Left lung (tissue), 10 donors: ENCODE data around the gene MRPL10. TPM values are rescaled to one million over a fixed set of nuclear protein-coding genes. Genes with fewer than 3 reads are reported as not detected.

Source experiments
- ATAC-seq: fragments of 200-7000 bp; cut with Tn5 transposase; one replicate; pipeline ENCODE4 v1.9.1; 2020; ENCODE audit warnings: moderate library complexity
- DNase-seq, 4 donors: peaks; one replicate each; pipeline ENCODE4 v3.0.0-alpha.2; 2013 to 2020
- H3K27ac ChIP-seq, 2 donors: fragments of 200-600 bp; sonication (generic) in 1 of 2; one replicate each; pipeline versions ENCODE4 v1.5.0 to v1.8.0; 2020 to 2021
- H3K27me3 ChIP-seq, 2 donors: fragments of 200-600 bp; sonication (generic) in 1 of 2; one replicate each; pipeline versions ENCODE4 v1.5.0 to v1.8.0; 2020 to 2021
- H3K36me3 ChIP-seq, 2 donors: fragments of 200-600 bp; sonication (generic) in 1 of 2; one replicate each; pipeline versions ENCODE4 v1.5.0 to v1.8.0; 2020 to 2021
- H3K4me1 ChIP-seq, 2 donors: fragments of 200-600 bp; one replicate each; pipeline ENCODE4 v1.8.0; 2021
- H3K4me3 ChIP-seq, 2 donors: fragments of 200-600 bp; sonication (generic) in 1 of 2; one replicate each; pipeline versions ENCODE4 v1.5.0 to v1.8.0; 2020 to 2021; ENCODE audit warnings: mild to moderate bottlenecking in 1 of 2
- H3K9me3 ChIP-seq, 2 donors: fragments of 200-600 bp; sonication (generic) in 1 of 2; one replicate each; pipeline versions ENCODE4 v1.5.0 to v1.8.0; 2020 to 2021
- CTCF ChIP-seq, 2 donors: fragments of 200-600 bp; sonication (generic) in 1 of 2; IDR thresholded peaks; one replicate each; pipeline versions ENCODE4 v1.5.0 to v1.8.0; 2021; ENCODE audit warnings: antibody characterized with exemption in 2 of 2
- intact Hi-C, 2 donors: fragments of 100-400 bp; cut with DNase I; formaldehyde crosslinking; loops; one replicate each; pipeline versions ENCODE4 v1.11.2 to v1.14.2; 2022
- polyA plus RNA-seq, 6 donors: library from polyadenylated mRNA; unstranded; fragments of 120-200 nt; gene quantifications; one replicate each; pipeline ENCODE4 v1.2.1, GENCODE V29; 2013; ENCODE audit not compliant: insufficient read length in 6 of 6
- total RNA-seq, 2 donors: library from RNA; stranded (reverse); fragmentation: NEBNext Ultra II Directional; extraction: Animal tissue kit (Norgen Biotek cat#: 25700); gene quantifications; one replicate each; pipeline ENCODE4 v1.2.1, GENCODE V29; 2021
- donor health status: DM: no; HTN: yes; CAD: no.
- donor health status: DM: no; HTN: no; CAD: no.

MRPL10 gene
- total and polyA plus RNA-seq, 8 donors = 26.2 to 55.7 (median 50.6) TPM

- no peak overlapping the region for H3K4me3 ChIP-seq
- peaks cover 0 to 18% of the 10 kb centered on the region in 2 donors for H3K27me3 ChIP-seq
Measured at GRCh38 chr17:47878203-47879027, 47.1 kb upstream of the MRPL10 start.

GRCh38 chr17:47877368-47878034, 46.2 kb upstream of the MRPL10 start:
- Histone ChIP-seq H3K27ac (no peak overlapping the region), H3K4me3 (no peak overlapping the region), H3K4me1 (peaks cover 0 to 13% of the 10 kb centered on the region in 2 donors), H3K27me3 (peaks cover 0 to 27% of the 10 kb centered on the region in 2 donors), H3K9me3 (no peaks in the 10 kb centered on the region), H3K36me3 (no peaks in the 10 kb centered on the region)
- ATAC-seq (no peak), DNase-seq (no peak)
- intact Hi-C loops = no loop called here
- no peak for TF ChIP-seq CTCF (IDR thresholded peaks at IDR 0.05)

More at GRCh38 chr17:47878203-47879027, 47.1 kb upstream of the MRPL10 start:
- no peak for TF ChIP-seq CTCF (IDR thresholded peaks at IDR 0.05)
- ATAC-seq (no peak), DNase-seq (no peak)
- intact Hi-C loops = no loop called here
- H3K36me3 ChIP-seq = no peaks in the 10 kb centered on the region
- peaks cover 0 to 14% of the 10 kb centered on the region in 2 donors for H3K4me1 ChIP-seq
- no peaks in the 10 kb centered on the region for H3K9me3 ChIP-seq
- H3K27ac ChIP-seq = no peak overlapping the region

GRCh38 chr17:47875011-47875985, 44.0 kb upstream of the MRPL10 start:
- no peak for ATAC-seq
- Histone ChIP-seq H3K36me3 (no peaks in the 10 kb centered on the region), H3K27me3 (peaks cover 0 to 49% of the 10 kb centered on the region in 2 donors), H3K4me1 (peaks cover 0 to 4% of the 10 kb centered on the region in 2 donors), H3K4me3 (no peak overlapping the region), H3K9me3 (no peaks in the 10 kb centered on the region), H3K27ac (no peak overlapping the region)
- DNase-seq = no peak
- intact Hi-C loops = no loop called here
- TF ChIP-seq CTCF (IDR thresholded peaks at IDR 0.05) = no peak

- TF ChIP-seq CTCF (IDR thresholded peaks at IDR 0.05) = no peak
- Histone ChIP-seq H3K9me3 (no peaks in the 10 kb centered on the region), H3K4me3 (no peak overlapping the region), H3K36me3 (no peaks in the 10 kb centered on the region), H3K27me3 (peaks cover 0 to 67% of the 10 kb centered on the region in 2 donors), H3K27ac (no peak overlapping the region), H3K4me1 (peaks cover 0 to 4% of the 10 kb centered on the region in 2 donors)
- ATAC-seq (no peak), DNase-seq (no peak)
- intact Hi-C loops = no loop called here
Measured at GRCh38 chr17:47873200-47874090, 42.1 kb upstream of the MRPL10 start.
